GM19023 (cell line): ENCODE data around the gene COA1.
"Not testable (repeated sequence)": the region's sequence is repeated elsewhere in the genome, so short reads cannot be mapped to it uniquely, and the experiment has no call there.

Experiments
- ATAC-seq: cut with Tn5 transposase; IDR thresholded peaks from one replicate; pipeline ENCODE4 v1.9.1; 2021; ENCODE audit warnings: mild to moderate bottlenecking, moderate library complexity; ENCODE audit not compliant: unreplicated experiment

Gene COA1

GRCh38 chr7:43758822-43759683, 29.7 kb upstream of the COA1 start:
- peak; percentile 69 for ATAC-seq

- ATAC-seq: peak; percentile 76
Measured at GRCh38 chr7:43758029-43758821, 28.9 kb upstream of the COA1 start, which contains the start of gene BLVRA. Gene BLVRA, plus strand, starts transcription at chr7:43758680. Its CDS starts 12,479 bp downstream, at chr7:43771159.

GRCh38 chr7:43757073-43757720, 27.9 kb upstream of the COA1 start:
- ATAC-seq: no peak

- no peak for ATAC-seq
Measured at GRCh38 chr7:43756368-43757072, 27.2 kb upstream of the COA1 start.

GRCh38 chr7:43754596-43754995, 25.3 kb upstream of the COA1 start:
- ATAC-seq: no peak

- ATAC-seq: no peak
Measured at GRCh38 chr7:43753843-43754242, 24.5 kb upstream of the COA1 start.

- no peak for ATAC-seq
Measured at GRCh38 chr7:43753271-43753810, 24.0 kb upstream of the COA1 start.

GRCh38 chr7:43752411-43752810, 23.1 kb upstream of the COA1 start:
- no peak for ATAC-seq

GRCh38 chr7:43750016-43750887, 20.9 kb upstream of the COA1 start:
- ATAC-seq: no peak

- no peak for ATAC-seq
Measured at GRCh38 chr7:43749383-43749940, 20.1 kb upstream of the COA1 start.

GRCh38 chr7:43747328-43748105, 18.2 kb upstream of the COA1 start:
- no peak for ATAC-seq

GRCh38 chr7:43742692-43743091, 13.4 kb upstream of the COA1 start:
- ATAC-seq: no peak

- no peak for ATAC-seq
Measured at GRCh38 chr7:43737467-43738127, 8.3 kb upstream of the COA1 start.

GRCh38 chr7:43735802-43736603, 6.7 kb upstream of the COA1 start:
- ATAC-seq: peak; percentile 78

GRCh38 chr7:43735403-43735801, 6.1 kb upstream of the COA1 start:
- peak; percentile 3 for ATAC-seq

GRCh38 chr7:43734575-43735332, 5.4 kb upstream of the COA1 start:
- ATAC-seq: not testable (repeated sequence)
